ENCODE measurements around the gene SFT2D3. TPM values are rescaled to one million over a fixed set of nuclear protein-coding genes. Genes with fewer than 3 reads are reported as not detected.

SFT2D3 gene
- total RNA-seq, 1 experiment from 2014 or later, result 3.1 TPM

- H3K9ac ChIP-seq (ENCODE audit: low read length), result no peak overlapping the region
- H3K36me3 ChIP-seq (ENCODE audit: control insufficient read depth in 1 of 2, insufficient read depth in 2 of 2, low read length in 2 of 2), result no peaks in the 10 kb centered on the region
- H3K4me1 ChIP-seq (ENCODE audit: control insufficient read depth in 1 of 2, insufficient read depth in 2 of 2, low read length in 2 of 2), result peaks cover 0 to 8% of the 10 kb centered on the region in 2 experiments; a peak in 1 of 4 replicates
- ChIA-PET CTCF (no interaction called here), POLR2A (no interaction called here), RAD21 (ENCODE audit: low non-redundant PET in 1 of 2, low total read pairs in 2 of 2, uncharacterized antibody in 2 of 2, unreplicated experiment in 2 of 2) (no interaction called here)
- H3K9me3 ChIP-seq (ENCODE audit: control insufficient read depth in 1 of 2, insufficient read depth in 1 of 2, low read depth in 1 of 2, low read length in 2 of 2), result no peaks in the 10 kb centered on the region; a peak in 1 of 4 replicates
- H4K20me1 ChIP-seq (ENCODE audit: insufficient read depth), result no peaks in the 10 kb centered on the region
- no peak overlapping the region for H3K4me2 ChIP-seq (ENCODE audit: low read length)
- intact Hi-C loops (cut with micrococcal nuclease), result no loop called here
- H3K79me2 ChIP-seq (ENCODE audit: insufficient read depth, low read length), result no peaks in the 10 kb centered on the region
- H3K9me2 ChIP-seq (ENCODE audit: insufficient read depth), result no peaks in the 10 kb centered on the region
- H3K27me3 ChIP-seq (ENCODE audit: insufficient read depth, low read length), result no peaks in the 10 kb centered on the region
- H2AFZ ChIP-seq (ENCODE audit: low read depth, low read length, poor library complexity, severe bottlenecking), result no peak overlapping the region
- TF ChIP-seq POLR2A (IDR thresholded peaks at IDR 0.05; ENCODE audit: borderline replicate concordance, extremely low read depth, insufficient read depth, insufficient read length) (no peak), CBX3 (IDR thresholded peaks at IDR 0.05; ENCODE audit: low read depth) (no peak), EZH2 (IDR thresholded peaks at IDR 0.05) (no peak), POLR2AphosphoS5 (IDR thresholded peaks at IDR 0.05; ENCODE audit: low read depth, low read length) (no peak), CEBPB (IDR thresholded peaks at IDR 0.05; ENCODE audit: low read depth) (no peak), EZH2phosphoT487 (IDR thresholded peaks at IDR 0.05; ENCODE audit: borderline replicate concordance) (no peak), ZBTB33 (IDR thresholded peaks at IDR 0.05; ENCODE audit: extremely low read depth, insufficient replicate concordance, low read length) (no peak), ELF1 (IDR thresholded peaks at IDR 0.05; ENCODE audit: borderline replicate concordance, low read depth) (no peak), ATF3 (IDR thresholded peaks at IDR 0.05) (no peak), YY1 (IDR thresholded peaks at IDR 0.05; ENCODE audit: extremely low read depth, insufficient replicate concordance, low read depth, low read length) (no peak), ZFX (IDR thresholded peaks at IDR 0.05) (no peak), FOSL1 (IDR thresholded peaks at IDR 0.05; ENCODE audit: low read depth) (no peak), RAD21 (IDR thresholded peaks at IDR 0.05; ENCODE audit: low read depth) (no peak), CTCF (IDR thresholded peaks at IDR 0.05 in 2 of 3, conservative IDR thresholded peaks at IDR 0.05 in 1 of 3; ENCODE audit: borderline replicate concordance in 1 of 3, insufficient read depth in 1 of 3, low read depth in 2 of 3, low read length in 2 of 3) (no peak), SP1 (IDR thresholded peaks at IDR 0.05; ENCODE audit: low read depth) (no peak), MAX (IDR thresholded peaks at IDR 0.05) (no peak), SRF (IDR thresholded peaks at IDR 0.05; ENCODE audit: low read depth) (no peak), EGR1 (IDR thresholded peaks at IDR 0.05; ENCODE audit: low read depth) (no peak), SIN3A (IDR thresholded peaks at IDR 0.05; ENCODE audit: low read depth) (no peak), REST (IDR thresholded peaks at IDR 0.05; ENCODE audit: low read depth) (no peak)
- ATAC-seq, result no peak
- BruUV-seq (replicated peaks), result no TSS peak
- no peak overlapping the region for H3K27ac ChIP-seq (ENCODE audit: low read depth, low read length)
- H3K4me3 ChIP-seq (replicated peaks in 1 of 2; ENCODE audit: low read depth in 1 of 2, low read length in 2 of 2), result no peak overlapping the region
- no peak for DNase-seq (ENCODE audit: low read depth, low spot score)
These were observed 40.1 kb upstream of the SFT2D3 start for GRCh38 chr2:127661072-127661649.

Measured in HCT116 (cell line).